PC-9 (cell line): Measurements from ENCODE around the gene NDUFS8. TPM values are rescaled to one million over a fixed set of nuclear protein-coding genes. Genes with fewer than 3 reads are reported as not detected.

Experiments used
- BruUV-seq: library from RNA; stranded (reverse); fragments of 400-500 nt; replicated peaks from 2 replicates; lab custom pipeline; 2021; lab: Mats Ljungman, UMichigan
- CTCF ChIA-PET: fragments of 300-600 bp; sonication (Branson Sonifier 250); formaldehyde crosslinking; loops from one replicate; lab custom pipeline; 2022; ENCODE audit warnings: antibody characterized with exemption; lab: Charles Lee
- POLR2A ChIA-PET: fragments of 300-600 bp; sonication (Branson Sonifier 250); formaldehyde crosslinking; loops from one replicate; lab custom pipeline; 2022; ENCODE audit warnings: antibody characterized with exemption; ENCODE audit not compliant: unreplicated experiment; lab: Charles Lee
- DNase-seq, 2 experiments: peaks; one replicate each; pipeline versions ENCODE4 v3.0.0 to v3.0.0-alpha.2; 2015 to 2022; ENCODE audit warnings: mixed read lengths in 1 of 2
- H2AFZ ChIP-seq: fragments of 200-600 bp; sonication (generic); 2 replicates; pipeline ENCODE4 v1.8.1; 2017; ENCODE audit warnings: antibody characterized with exemption
- H3F3A ChIP-seq: fragments of 200-600 bp; sonication (generic); 2 replicates; pipeline ENCODE4 v1.8.1; 2017; ENCODE audit warnings: antibody characterized with exemption, mild to moderate bottlenecking, low read depth; ENCODE audit not compliant: insufficient read depth
- H3K27ac ChIP-seq: fragments of 200-600 bp; sonication (generic); 2 replicates; pipeline ENCODE4 v1.6.1; 2016; ENCODE audit warnings: mixed run types
- H3K27me3 ChIP-seq: fragments of 200-600 bp; sonication (generic); 2 replicates; pipeline ENCODE4 v1.6.1; 2016; ENCODE audit warnings: low read depth, mixed run types; ENCODE audit not compliant: insufficient read depth
- H3K36me3 ChIP-seq: fragments of 200-600 bp; sonication (generic); 2 replicates; pipeline ENCODE4 v1.6.1; 2016; ENCODE audit warnings: low read depth, mixed run types
- H3K4me1 ChIP-seq: fragments of 200-600 bp; sonication (generic); replicated peaks from 2 replicates; pipeline ENCODE4 v1.6.1; 2016; ENCODE audit warnings: mixed run types; ENCODE audit not compliant: insufficient read depth
- H3K4me2 ChIP-seq: fragments of 200-600 bp; sonication (generic); 2 replicates; pipeline ENCODE4 v1.6.1; 2017; ENCODE audit warnings: mixed run types
- H3K4me3 ChIP-seq: fragments of 200-600 bp; sonication (generic); 2 replicates; pipeline ENCODE4 v1.6.1; 2016; ENCODE audit warnings: mixed run types
- H3K79me2 ChIP-seq: fragments of 200-600 bp; sonication (generic); 2 replicates; pipeline ENCODE4 v1.6.1; 2017; ENCODE audit warnings: low read depth, mixed run types
- H3K9me2 ChIP-seq: fragments of 200-600 bp; sonication (generic); 2 replicates; pipeline ENCODE4 v1.8.1; 2017; ENCODE audit warnings: mild to moderate bottlenecking; ENCODE audit not compliant: insufficient read depth
- H3K9me3 ChIP-seq: fragments of 200-600 bp; sonication (generic); 2 replicates; pipeline ENCODE4 v1.8.1; 2016; ENCODE audit warnings: low read depth; ENCODE audit not compliant: insufficient read depth
- H4K20me1 ChIP-seq: fragments of 200-600 bp; sonication (generic); 2 replicates; pipeline ENCODE4 v1.8.1; 2017; ENCODE audit not compliant: insufficient read depth
- CTCF ChIP-seq: fragments of 200-600 bp; sonication (generic); conservative IDR thresholded peaks from 2 replicates; pipeline ENCODE4 v1.6.1; 2017; ENCODE audit warnings: mixed run types, antibody characterized with exemption, mild to moderate bottlenecking, moderate library complexity
- EZH2 ChIP-seq: fragments of 200-600 bp; sonication (generic); IDR thresholded peaks from 2 replicates; pipeline ENCODE4 v1.8.0; 2017; ENCODE audit warnings: antibody characterized with exemption, low read depth
- intact Hi-C: fragments of 100-400 bp; cut with micrococcal nuclease; formaldehyde crosslinking; loops from one replicate; pipeline ENCODE4 v1.10.0; 2022; ENCODE audit not compliant: unreplicated experiment
- total RNA-seq: library from RNA; stranded (reverse); gene quantifications from 2 replicates; pipeline ENCODE4 v1.2.3, GENCODE V29; 2021

The NDUFS8 gene
- total RNA-seq, 1 experiment from 2014 or later: 275 TPM

- H3K4me1 ChIP-seq: peaks cover 87% of the 10 kb centered on the region
- POLR2A ChIA-PET: no interaction called here
- intact Hi-C loops: loop anchor here (10.0 kb wide), 1 partner anchor 171 kb away; no protein-coding TSS in a partner anchor
Observed at GRCh38 chr11:68015467-68015866, 15.0 kb upstream of the NDUFS8 start.

GRCh38 chr11:68016161-68016903 is 14.1 kb upstream of the NDUFS8 start:
- H3K36me3 ChIP-seq: no peaks in the 10 kb centered on the region
- peak overlapping the region; percentile 30 for H3K27ac ChIP-seq
- no peaks in the 10 kb centered on the region for H3K9me3 ChIP-seq
- peaks cover 86% of the 10 kb centered on the region for H3K4me1 ChIP-seq
- H2AFZ ChIP-seq: no peak overlapping the region
- no peaks in the 10 kb centered on the region for H3K9me2 ChIP-seq
- POLR2A ChIA-PET: interaction anchor here (0.6 kb wide), 1 partner anchor 153 kb away, joined by 13 read pairs; no protein-coding TSS in a partner anchor
- no peak overlapping the region for H3K4me3 ChIP-seq
- TF ChIP-seq CTCF (no peak), EZH2 (no peak)
- no peaks in the 10 kb centered on the region for H3K27me3 ChIP-seq
- intact Hi-C loops: loop anchor here (1.0 to 10.0 kb wide), 2 partner anchors 12 to 172 kb away; partner anchors contain the start of gene UNC93B1
- peaks cover 50% of the 10 kb centered on the region for H3F3A ChIP-seq
- BruUV-seq: no TSS peak
- CTCF ChIA-PET: interaction anchor here (0.5 kb wide), 1 partner anchor 11 kb away, joined by 4 read pairs; no protein-coding TSS in a partner anchor
- DNase-seq: no peak
- H3K79me2 ChIP-seq: peaks cover 21% of the 10 kb centered on the region; the same call in 1 of the 2 replicates
- peak overlapping the region; percentile 37 for H3K4me2 ChIP-seq
- H4K20me1 ChIP-seq: no peaks in the 10 kb centered on the region

More at GRCh38 chr11:68015467-68015866, 15.0 kb upstream of the NDUFS8 start:
- no peaks in the 10 kb centered on the region for H3K9me3 ChIP-seq
- no peak for TF ChIP-seq CTCF
- H2AFZ ChIP-seq: no peak overlapping the region
- H3K4me2 ChIP-seq: peak overlapping the region; percentile 81
- peaks cover 25% of the 10 kb centered on the region; the same call in 1 of the 2 replicates for H3K79me2 ChIP-seq
- BruUV-seq: no TSS peak
- no peaks in the 10 kb centered on the region for H3K27me3 ChIP-seq
- H3K27ac ChIP-seq: no peak overlapping the region
- no peaks in the 10 kb centered on the region for H4K20me1 ChIP-seq
- H3F3A ChIP-seq: peaks cover 52% of the 10 kb centered on the region
- CTCF ChIA-PET: interaction anchor here (1.5 kb wide), 1 partner anchor 194 kb away, joined by 3 read pairs; no protein-coding TSS in a partner anchor
- no peaks in the 10 kb centered on the region for H3K9me2 ChIP-seq
- DNase-seq: no peak
- no peaks in the 10 kb centered on the region for H3K36me3 ChIP-seq
- no peak overlapping the region for H3K4me3 ChIP-seq

- peak; percentile 58 to 86 for DNase-seq
Observed at GRCh38 chr11:68016904-68017817, 13.3 kb upstream of the NDUFS8 start.

More at GRCh38 chr11:68016904-68017817, 13.3 kb upstream of the NDUFS8 start:
- H3K9me3 ChIP-seq: no peaks in the 10 kb centered on the region
- H2AFZ ChIP-seq: no peak overlapping the region
- H3K27me3 ChIP-seq: no peaks in the 10 kb centered on the region
- H3K4me3 ChIP-seq: no peak overlapping the region
- H3K9me2 ChIP-seq: no peaks in the 10 kb centered on the region
- no peaks in the 10 kb centered on the region for H3K36me3 ChIP-seq
- peaks cover 43% of the 10 kb centered on the region for H3F3A ChIP-seq
- BruUV-seq: no TSS peak
- TF ChIP-seq CTCF (no peak), EZH2 (no peak)
- intact Hi-C loops: loop anchor here (1.0 to 10.0 kb wide), 2 partner anchors 13 to 172 kb away; partner anchors contain the start of gene UNC93B1
- H3K4me1 ChIP-seq: peaks cover 78% of the 10 kb centered on the region
- peak overlapping the region; percentile 37 for H3K4me2 ChIP-seq
- ChIA-PET POLR2A (interaction anchor here (0.6 kb wide), 1 partner anchor 154 kb away, joined by 13 read pairs; no protein-coding TSS in a partner anchor), CTCF (interaction anchor here (0.5 kb wide), 1 partner anchor 11 kb away, joined by 4 read pairs; no protein-coding TSS in a partner anchor)
- peak overlapping the region; percentile 30 for H3K27ac ChIP-seq
- peaks cover 13% of the 10 kb centered on the region; the same call in 1 of the 2 replicates for H3K79me2 ChIP-seq
- no peaks in the 10 kb centered on the region for H4K20me1 ChIP-seq
